NCI-H748 (cell line): Measurements from ENCODE around the gene ADARB2.
"Not testable (repeated sequence)": the region's sequence is repeated elsewhere in the genome, so short reads cannot be mapped to it uniquely, and the experiment has no call there.

Source experiments
- DNase-seq: peaks from one replicate; lab custom pipeline; 2025; ENCODE audit not compliant: unreplicated experiment; lab: John Stamatoyannopoulos, UW

The ADARB2 gene

DNA sequence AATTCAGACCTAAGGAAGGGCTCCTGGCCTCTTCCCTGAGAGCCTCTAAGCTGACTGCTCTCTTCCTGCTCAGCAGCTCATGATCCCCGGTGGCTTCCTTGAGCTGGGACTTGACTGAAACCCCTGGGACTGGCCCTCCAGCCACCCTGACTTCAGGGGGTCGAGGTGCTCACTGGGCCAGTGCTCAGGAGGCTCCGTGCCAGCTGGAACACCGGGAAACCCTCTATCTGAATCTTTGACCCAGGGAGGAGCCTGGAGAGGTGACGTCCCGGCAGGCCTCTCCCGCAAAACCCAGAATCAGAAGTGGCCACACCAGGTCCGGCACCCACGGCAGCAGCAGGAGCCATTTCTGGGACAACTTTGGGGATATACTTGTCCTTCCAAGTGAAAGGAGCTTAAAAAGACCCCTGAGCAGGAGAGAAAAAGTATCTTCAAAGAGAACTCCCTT lies 570.5 kb downstream of the ADARB2 start:
- no peak for DNase-seq

GRCh38 chr10:1166101-1166827 lies 571.1 kb downstream of the ADARB2 start:
- DNase-seq: no peak

GRCh38 chr10:1163831-1164230 lies 573.5 kb downstream of the ADARB2 start:
- no peak for DNase-seq

DNA sequence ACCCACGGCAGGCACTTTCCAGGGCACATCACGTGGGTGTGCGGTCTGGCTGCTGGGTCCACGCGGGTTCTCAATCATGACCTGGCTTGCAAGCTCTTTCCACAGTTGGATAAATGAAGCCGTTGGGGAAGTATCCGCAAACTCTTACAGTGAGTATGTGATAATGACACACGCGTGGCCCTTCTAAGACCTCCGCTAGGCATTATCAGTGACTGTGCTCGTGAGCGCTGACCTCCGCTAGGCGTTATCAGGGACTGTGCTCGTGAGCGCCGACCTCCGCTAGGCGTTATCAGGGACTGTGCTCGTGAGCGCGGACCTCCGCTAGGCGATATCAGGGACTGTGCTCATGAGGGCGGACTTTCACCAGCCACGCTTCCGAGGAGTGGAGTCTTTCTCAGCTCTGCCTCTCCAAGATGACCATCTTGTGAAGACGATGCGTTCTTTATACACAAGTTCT lies 574.1 kb downstream of the ADARB2 start:
- DNase-seq: no peak

GRCh38 chr10:1162481-1163203 lies 574.7 kb downstream of the ADARB2 start:
- DNase-seq: no peak

DNA sequence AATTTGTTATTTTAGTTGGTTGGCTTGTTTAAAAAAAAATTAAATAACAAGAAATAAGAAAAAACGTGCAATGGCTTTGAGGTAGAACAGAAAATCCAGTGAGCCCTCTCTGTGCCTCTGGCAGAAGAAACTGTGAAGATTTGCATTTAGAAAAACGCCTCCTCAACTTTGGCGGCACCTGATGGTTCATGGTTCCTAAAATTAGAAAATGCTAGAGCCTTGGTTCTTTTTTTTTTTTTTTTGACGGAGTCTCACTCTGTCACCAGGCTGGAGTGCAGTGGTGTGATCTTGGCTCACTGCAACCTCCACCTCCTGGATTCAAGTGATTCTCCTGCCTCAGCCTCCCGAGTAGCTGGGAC lies 576.0 kb downstream of the ADARB2 start:
- DNase-seq: not testable (repeated sequence)

DNA sequence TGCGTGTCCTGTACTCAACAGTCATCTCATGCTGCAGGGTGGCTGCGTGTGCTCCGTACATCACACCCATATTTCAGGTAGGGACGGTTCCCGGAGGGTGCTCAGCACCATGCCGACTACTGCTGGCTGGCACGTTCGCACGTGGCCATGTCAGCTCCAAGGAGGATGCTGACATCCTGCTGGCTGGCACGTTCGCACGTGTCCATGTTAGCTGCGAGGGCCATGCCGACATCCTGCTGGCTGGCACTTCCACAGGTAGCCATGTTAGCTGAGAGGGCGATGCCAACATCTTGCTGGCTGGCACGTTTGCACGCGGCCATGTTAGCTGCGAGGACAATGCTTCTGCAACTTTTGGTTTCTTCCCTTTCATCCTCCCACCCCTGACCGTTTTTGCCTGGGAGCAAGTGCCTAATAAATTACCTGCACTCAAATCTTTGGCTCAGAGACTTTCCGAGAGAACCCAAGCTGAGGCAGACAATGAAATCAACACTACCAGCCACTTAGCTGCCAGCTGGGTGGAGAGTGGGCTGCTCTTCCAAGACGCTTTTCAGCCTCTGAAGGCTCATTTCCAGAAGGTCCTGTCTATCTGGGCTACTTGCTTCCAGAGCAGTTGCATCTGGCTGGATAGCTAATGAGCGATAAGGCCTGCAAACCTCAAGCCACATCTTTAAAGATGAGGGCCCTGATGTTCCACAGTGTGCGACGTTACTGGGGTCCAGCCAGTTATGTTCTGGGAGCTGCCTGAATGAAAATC lies 576.6 kb downstream of the ADARB2 start:
- no peak for DNase-seq

GRCh38 chr10:1159131-1160061 lies 577.9 kb downstream of the ADARB2 start:
- no peak for DNase-seq

DNA sequence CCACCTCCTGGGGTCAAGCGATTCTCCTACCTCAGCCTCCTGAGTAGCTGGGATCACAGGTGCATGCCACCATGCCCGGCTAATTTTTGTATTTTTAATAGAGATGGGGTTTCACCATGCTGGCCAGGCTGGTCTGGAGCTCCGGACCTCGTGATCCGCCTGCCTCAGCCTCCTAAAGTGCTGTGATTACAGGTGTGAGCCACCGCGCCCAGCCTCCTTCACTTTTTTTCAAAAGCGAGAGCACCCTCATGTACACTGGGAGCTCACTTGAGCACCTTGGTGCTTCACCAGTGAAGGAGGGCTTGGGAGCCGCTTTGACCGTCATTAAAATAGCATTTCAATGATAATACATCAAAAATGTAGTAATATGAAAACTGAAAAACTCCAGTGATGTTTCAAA lies 578.8 kb downstream of the ADARB2 start:
- not testable (repeated sequence) for DNase-seq

DNA sequence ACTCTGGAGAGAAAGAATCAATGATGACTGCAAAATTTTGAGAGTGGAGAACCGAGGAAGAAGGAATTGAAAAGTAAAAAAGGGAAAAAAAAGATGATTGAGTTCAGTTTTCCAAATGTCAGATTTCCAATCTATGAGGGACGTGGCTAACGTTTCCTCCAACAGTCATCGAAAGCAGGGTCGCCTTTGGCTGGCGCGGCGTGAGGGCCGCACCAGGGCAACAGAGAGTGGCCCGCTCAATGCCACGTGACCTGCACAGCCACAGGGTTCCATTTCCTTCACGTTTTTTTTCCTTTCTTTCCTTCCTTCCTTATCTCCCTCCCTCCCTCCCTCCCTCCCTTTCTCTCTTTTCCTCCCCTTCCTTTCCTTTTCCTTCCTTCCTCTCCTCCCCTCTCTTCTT lies 579.3 kb downstream of the ADARB2 start:
- DNase-seq: no peak

DNA sequence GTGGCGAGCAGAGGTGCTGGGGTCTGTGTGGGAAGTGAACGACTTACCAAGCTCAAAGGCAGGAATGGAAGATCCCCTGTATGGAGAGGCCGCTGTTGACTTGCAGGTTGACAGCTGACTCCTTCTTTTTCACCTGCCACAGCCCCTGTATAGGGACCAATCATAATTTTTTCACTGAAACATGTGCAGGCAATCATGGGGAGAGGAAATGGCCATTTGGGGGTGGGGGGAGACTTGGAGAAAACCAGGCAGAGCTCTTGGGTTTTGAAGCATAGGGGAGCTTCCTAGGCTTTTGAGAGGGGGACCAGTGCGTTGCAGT lies 579.8 kb downstream of the ADARB2 start:
- DNase-seq: no peak

GRCh38 chr10:1156921-1157614 lies 580.3 kb downstream of the ADARB2 start:
- no peak for DNase-seq

GRCh38 chr10:1156616-1156886 lies 580.8 kb downstream of the ADARB2 start:
- no peak for DNase-seq

- DNase-seq: no peak
These were observed 581.3 kb downstream of the ADARB2 start for GRCh38 chr10:1155791-1156615.

DNA sequence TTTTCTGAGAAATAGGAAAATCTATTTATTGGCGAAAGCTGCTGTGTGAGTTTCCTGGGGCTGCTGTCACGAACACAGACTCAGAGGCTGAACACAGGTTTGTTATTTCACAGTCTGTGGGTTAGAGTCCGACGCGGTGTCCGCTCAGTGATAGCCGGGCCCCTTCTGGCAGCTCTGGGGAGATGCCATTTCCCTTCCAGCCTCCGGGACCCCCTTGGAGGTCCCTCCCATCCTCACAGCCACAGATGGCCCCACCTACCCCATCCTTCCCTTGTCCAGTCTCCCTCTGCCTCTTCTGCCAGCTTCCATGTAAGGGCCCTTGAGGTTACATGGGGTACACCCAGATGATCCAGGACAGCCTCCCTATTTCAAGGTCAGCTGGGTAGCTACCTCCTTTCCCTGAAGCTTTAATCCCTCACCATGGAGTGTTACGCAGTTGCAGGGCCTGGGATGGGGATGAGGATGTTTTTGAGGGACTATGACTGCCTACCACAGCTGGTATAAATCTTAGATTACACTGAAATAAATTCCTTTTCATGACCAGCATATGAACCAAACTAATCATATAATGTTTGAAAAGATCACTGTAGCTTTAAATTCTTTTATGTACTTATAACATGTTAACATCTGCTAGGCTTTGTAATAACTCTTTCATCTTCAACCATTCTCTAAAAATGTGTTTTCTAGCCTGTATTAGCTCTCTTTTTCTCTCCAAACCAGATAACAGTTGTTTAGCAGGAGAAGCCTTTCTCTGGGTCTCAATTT lies 582.6 kb downstream of the ADARB2 start:
- DNase-seq: no peak

GRCh38 chr10:1153805-1154351 lies 583.4 kb downstream of the ADARB2 start:
- DNase-seq: no peak

DNA sequence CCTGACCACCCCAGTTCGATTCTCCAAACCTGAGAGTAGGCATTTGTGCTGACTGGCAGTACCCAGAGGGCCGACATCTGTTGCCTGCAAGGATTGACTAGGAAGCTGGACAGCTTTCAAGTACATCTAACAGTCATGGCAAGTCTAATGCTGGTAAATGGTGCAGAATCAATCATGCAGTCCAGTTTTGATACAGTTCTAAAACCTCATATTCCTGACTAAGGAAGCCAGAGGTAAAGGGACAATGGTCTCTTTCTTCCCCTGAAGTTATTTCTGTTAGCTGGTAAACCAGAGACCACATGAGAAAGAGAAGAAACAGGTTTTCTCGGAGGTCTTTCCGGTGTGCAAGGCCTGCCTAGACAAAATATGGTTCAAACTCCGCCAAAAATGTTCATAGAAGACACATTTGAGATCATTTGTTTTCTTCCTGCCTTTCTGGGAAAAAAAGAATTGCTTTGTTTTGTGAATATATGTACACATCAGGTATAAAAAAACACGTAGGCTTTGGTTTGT lies 584.0 kb downstream of the ADARB2 start:
- DNase-seq: no peak
